ENCODE measurements around the gene VCAN.
A peak's percentile ranks its signal among the peaks of the same experiment; 100 is the strongest.
"Not testable (repeated sequence)": the region's sequence is repeated elsewhere in the genome, so short reads cannot be mapped to it uniquely, and the experiment has no call there.

VCAN gene

GRCh38 chr5:83471405-83472212 lies at the start of gene VCAN:
Gene VCAN, plus strand, starts transcription at chr5:83471744. Its CDS starts 11,775 bp downstream, at chr5:83483519.
- no peak for DNase-seq

- DNase-seq, result no peak
Measured at GRCh38 chr5:83422284-83422683, 49.3 kb upstream of the VCAN start.

GRCh38 chr5:83426855-83427254 lies 44.7 kb upstream of the VCAN start:
- no peak for DNase-seq

GRCh38 chr5:83428126-83428525 lies 43.4 kb upstream of the VCAN start:
- no peak for DNase-seq

- no peak for DNase-seq
Measured at GRCh38 chr5:83428890-83429289, 42.7 kb upstream of the VCAN start.

GRCh38 chr5:83430130-83431010 lies 41.2 kb upstream of the VCAN start:
- peak; percentile 40 for DNase-seq

- DNase-seq, result no peak
Measured at GRCh38 chr5:83433891-83434290, 37.7 kb upstream of the VCAN start.

- DNase-seq, result no peak
Measured at GRCh38 chr5:83434946-83435345, 36.6 kb upstream of the VCAN start.

- no peak for DNase-seq
Measured at GRCh38 chr5:83436276-83436675, 35.3 kb upstream of the VCAN start.

GRCh38 chr5:83437697-83438096 lies 33.8 kb upstream of the VCAN start:
- DNase-seq, result not testable (repeated sequence)

- no peak for DNase-seq
Measured at GRCh38 chr5:83440826-83441225, 30.7 kb upstream of the VCAN start.

- DNase-seq, result no peak
Measured at GRCh38 chr5:83441747-83442146, 29.8 kb upstream of the VCAN start.

- no peak for DNase-seq
Measured at GRCh38 chr5:83443534-83443933, 28.0 kb upstream of the VCAN start.

GRCh38 chr5:83444445-83444844 lies 27.1 kb upstream of the VCAN start:
- no peak for DNase-seq

GRCh38 chr5:83446253-83446947 lies 25.1 kb upstream of the VCAN start:
- DNase-seq, result no peak

GRCh38 chr5:83447533-83447932 lies 24.0 kb upstream of the VCAN start:
- no peak for DNase-seq

- peak; percentile 33 for DNase-seq
Measured at GRCh38 chr5:83450183-83450966, 21.2 kb upstream of the VCAN start.

- DNase-seq, result no peak
Measured at GRCh38 chr5:83450967-83451248, 20.6 kb upstream of the VCAN start.

- no peak for DNase-seq
Measured at GRCh38 chr5:83451955-83452354, 19.6 kb upstream of the VCAN start.

- DNase-seq, result no peak
Measured at GRCh38 chr5:83453937-83454336, 17.6 kb upstream of the VCAN start.

GRCh38 chr5:83464261-83464660 lies 7.3 kb upstream of the VCAN start:
- no peak for DNase-seq

GRCh38 chr5:83467371-83468035 lies 4.0 kb upstream of the VCAN start:
- DNase-seq, result no peak

All from NCI-H226 (cell line).